Lower leg skin (tissue), 3 donors: ENCODE data around the gene CPTP.

Experiments used
- CTCF ChIP-seq, 3 donors: fragments of 450-650 bp; IDR thresholded peaks; one replicate each; pipeline ENCODE4 v1.5.1; 2016; ENCODE audit warnings: antibody characterized with exemption in 3 of 3, mild to moderate bottlenecking in 3 of 3, moderate library complexity in 2 of 3
- POLR2A ChIP-seq, 2 donors: fragments of 450-650 bp; IDR thresholded peaks; one replicate each; pipeline ENCODE4 v1.6.1; 2016 to 2017; ENCODE audit warnings: antibody characterized with exemption in 2 of 2, mild to moderate bottlenecking in 1 of 2, moderate library complexity in 1 of 2

GRCh38 chr1:1331068-1331965 is 6.7 kb downstream of the CPTP start, which contains the start of gene TAS1R3:
- TF ChIP-seq POLR2A (IDR thresholded peaks at IDR 0.05) (no peak), CTCF (IDR thresholded peaks at IDR 0.05) (no peak)
